Ovary (tissue), 3 donors: ENCODE data around the gene THRA.

ENCODE experiments used
- POLR2A ChIP-seq: fragments of 450-650 bp; IDR thresholded peaks from one replicate; pipeline ENCODE4 v1.6.1; 2017; ENCODE audit warnings: antibody characterized with exemption, mild to moderate bottlenecking, moderate library complexity
- TF ChIP-seq, protein P1 (sequence below), 3 donors: fragments of 450-650 bp in 2 of 3; fragments of 200-600 bp in 1 of 3; IDR thresholded peaks; one replicate each; pipeline versions ENCODE4 v1.5.1 to v1.8.0; 2016 to 2022; ENCODE audit warnings: antibody characterized with exemption in 3 of 3, mild to moderate bottlenecking in 1 of 3
- donor health status: DM: no; HTN: no; CAD: no.

DNA sequence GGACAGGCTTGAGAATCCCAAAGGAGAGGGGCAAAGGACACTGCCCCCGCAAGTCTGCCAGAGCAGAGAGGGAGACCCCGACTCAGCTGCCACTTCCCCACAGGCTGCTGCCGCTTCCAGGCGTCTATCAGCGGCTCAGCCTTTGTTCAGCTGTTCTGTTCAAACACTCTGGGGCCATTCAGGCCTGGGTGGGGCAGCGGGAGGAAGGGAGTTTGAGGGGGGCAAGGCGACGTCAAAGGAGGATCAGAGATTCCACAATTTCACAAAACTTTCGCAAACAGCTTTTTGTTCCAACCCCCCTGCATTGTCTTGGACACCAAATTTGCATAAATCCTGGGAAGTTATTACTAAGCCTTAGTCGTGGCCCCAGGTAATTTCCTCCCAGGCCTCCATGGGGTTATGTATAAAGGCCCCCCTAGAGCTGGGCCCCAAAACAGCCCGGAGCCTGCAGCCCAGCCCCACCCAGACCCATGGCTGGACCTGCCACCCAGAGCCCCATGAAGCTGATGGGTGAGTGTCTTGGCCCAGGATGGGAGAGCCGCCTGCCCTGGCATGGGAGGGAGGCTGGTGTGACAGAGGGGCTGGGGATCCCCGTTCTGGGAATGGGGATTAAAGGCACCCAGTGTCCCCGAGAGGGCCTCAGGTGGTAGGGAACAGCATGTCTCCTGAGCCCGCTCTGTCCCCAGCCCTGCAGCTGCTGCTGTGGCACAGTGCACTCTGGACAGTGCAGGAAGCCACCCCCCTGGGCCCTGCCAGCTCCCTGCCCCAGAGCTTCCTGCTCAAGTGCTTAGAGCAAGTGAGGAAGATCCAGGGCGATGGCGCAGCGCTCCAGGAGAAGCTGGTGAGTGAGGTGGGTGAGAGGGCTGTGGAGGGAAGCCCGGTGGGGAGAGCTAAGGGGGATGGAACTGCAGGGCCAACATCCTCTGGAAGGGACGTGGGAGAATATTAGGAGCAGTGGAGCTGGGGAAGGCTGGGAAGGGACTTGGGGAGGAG, 47.5 kb upstream of the THRA start, which contains the start of gene CSF3:
- TF ChIP-seq POLR2A: no peak
- TF ChIP-seq, protein P1, sequence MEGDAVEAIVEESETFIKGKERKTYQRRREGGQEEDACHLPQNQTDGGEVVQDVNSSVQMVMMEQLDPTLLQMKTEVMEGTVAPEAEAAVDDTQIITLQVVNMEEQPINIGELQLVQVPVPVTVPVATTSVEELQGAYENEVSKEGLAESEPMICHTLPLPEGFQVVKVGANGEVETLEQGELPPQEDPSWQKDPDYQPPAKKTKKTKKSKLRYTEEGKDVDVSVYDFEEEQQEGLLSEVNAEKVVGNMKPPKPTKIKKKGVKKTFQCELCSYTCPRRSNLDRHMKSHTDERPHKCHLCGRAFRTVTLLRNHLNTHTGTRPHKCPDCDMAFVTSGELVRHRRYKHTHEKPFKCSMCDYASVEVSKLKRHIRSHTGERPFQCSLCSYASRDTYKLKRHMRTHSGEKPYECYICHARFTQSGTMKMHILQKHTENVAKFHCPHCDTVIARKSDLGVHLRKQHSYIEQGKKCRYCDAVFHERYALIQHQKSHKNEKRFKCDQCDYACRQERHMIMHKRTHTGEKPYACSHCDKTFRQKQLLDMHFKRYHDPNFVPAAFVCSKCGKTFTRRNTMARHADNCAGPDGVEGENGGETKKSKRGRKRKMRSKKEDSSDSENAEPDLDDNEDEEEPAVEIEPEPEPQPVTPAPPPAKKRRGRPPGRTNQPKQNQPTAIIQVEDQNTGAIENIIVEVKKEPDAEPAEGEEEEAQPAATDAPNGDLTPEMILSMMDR (IDR thresholded peaks at IDR 0.05): no peak
